Measurements from ENCODE around the gene FAM111A.
"Not testable (repeated sequence)": the region's sequence is repeated elsewhere in the genome, so short reads cannot be mapped to it uniquely, and the experiment has no call there.

FAM111A gene

DNA sequence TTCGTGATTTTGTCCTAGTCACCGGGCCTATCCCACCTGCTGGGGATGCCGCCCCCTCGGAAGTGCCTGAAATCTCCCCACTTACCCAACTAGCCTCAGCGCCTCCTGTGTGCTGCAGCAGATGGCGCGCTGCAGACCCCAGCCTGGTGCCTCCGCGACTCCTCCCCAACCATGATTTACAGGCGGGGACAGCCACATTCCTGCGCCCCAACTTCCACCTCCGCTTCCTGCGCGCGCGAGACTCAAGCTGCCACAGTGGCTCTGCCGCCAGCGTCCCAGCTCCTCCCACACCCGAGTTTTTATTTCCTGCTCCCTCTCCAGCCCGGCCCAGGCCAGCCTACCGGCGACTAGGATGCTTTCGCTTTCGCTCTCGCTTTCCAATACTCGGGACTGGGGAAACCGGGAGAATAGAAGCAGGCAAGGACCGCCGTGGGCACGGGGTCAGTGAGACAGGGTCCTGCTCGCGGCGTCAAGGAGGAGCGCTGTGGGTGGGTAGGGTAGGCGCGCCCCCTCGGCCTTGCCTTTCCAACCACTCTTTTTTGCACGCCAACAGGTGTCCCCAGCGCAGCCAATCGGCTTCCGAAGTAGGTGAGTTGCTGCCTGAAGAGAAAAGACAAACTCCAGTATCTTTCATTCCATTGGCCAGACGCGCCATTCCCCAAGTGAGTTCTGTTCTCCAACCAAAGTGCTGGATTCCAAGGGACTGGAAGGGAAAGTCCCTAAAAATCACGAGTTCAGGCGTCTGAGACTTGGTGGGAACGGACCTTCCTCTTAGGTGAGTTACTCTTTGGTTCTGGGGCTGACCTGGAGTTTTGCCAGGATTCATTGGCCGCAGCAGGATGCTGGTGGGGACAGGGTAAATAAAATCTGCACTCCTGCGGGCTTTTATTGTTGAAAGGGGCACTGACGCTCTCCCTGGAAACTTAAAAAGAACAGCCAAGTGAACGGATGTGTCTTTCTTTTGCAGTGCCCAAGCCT, at the start of gene FAM111A:
Gene FAM111A, plus strand, starts transcription at position 327 of the 978 bp plus-strand sequence. CDS start 6,017 bp downstream, outside the sequence.
- peak; percentile 93 for DNase-seq (ENCODE audit: low read depth)

DNA sequence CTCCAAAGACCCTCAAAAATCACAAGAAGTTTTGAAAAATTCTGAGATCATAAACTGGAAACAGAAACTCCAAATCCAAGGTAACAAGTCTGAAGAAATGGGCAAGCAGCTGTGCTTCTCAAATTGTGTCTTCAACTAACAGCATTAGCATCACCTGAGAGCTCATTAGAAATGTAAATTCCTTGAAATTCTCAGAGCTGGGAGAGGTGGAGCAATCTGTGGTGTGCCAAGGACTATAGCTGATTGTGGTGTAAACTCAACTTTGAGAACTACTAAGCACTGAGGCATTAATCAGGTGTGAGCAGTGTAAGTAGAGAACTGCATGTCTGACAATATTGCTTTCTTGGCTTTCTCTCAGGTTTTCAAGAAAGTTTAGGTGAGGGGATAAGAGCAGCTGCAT, 49.1 kb upstream of the FAM111A start:
- not testable (repeated sequence) for DNase-seq (ENCODE audit: low read depth)

DNA sequence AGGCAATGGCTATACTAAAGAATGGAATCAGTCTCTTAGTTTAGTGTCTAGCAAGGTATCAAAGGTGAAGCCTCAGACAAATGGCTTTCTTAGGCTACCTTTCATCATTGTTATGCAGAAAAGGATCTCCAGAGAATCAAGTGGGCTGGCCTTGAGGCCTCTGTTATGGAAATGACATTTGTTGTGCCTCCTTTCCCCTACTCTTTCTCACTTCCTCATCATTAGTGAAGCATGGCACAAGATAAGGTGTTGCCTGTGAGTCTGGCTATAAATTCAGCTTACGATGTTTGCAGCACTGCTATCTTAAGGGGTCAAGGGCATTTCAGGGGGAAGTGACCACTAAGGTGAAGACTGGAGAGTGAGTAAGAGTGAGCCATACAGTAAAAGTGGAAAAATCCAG, 47.4 kb upstream of the FAM111A start:
- DNase-seq (ENCODE audit: low read depth), result not testable (repeated sequence)

- DNase-seq (ENCODE audit: low read depth), result not testable (repeated sequence)
Observed at GRCh38 chr11:59095972-59096575, 46.6 kb upstream of the FAM111A start.

- DNase-seq (ENCODE audit: low read depth), result peak; percentile 69
Observed at GRCh38 chr11:59097113-59097708, 45.4 kb upstream of the FAM111A start.

GRCh38 chr11:59097938-59098337, 44.7 kb upstream of the FAM111A start:
- not testable (repeated sequence) for DNase-seq (ENCODE audit: low read depth)

DNA sequence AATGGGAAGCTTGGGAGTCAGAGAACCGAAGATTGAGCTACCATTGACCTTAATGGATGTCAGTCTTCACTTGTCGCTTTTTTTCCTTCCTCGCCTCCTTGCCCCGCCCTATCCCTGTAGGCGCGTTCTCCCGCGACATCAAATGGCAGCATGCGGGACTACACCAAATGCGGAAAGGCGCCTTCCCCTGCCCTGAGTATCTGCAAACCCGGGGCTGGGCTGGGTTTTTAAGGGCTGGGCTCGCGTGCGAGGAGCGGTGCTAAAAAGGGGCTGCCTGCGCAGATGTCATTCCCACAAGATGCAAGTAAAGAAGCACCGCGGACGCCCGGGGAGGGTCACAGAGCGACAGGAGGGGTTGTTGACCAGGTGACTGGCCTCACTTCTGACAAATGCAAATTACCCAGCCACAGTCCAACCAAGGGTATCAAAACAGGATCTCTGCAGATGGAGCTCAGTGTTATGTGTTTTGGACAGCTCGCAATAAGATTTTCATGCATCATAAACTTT, 40.3 kb upstream of the FAM111A start:
- DNase-seq (ENCODE audit: low read depth), result peak; percentile 52

DNA sequence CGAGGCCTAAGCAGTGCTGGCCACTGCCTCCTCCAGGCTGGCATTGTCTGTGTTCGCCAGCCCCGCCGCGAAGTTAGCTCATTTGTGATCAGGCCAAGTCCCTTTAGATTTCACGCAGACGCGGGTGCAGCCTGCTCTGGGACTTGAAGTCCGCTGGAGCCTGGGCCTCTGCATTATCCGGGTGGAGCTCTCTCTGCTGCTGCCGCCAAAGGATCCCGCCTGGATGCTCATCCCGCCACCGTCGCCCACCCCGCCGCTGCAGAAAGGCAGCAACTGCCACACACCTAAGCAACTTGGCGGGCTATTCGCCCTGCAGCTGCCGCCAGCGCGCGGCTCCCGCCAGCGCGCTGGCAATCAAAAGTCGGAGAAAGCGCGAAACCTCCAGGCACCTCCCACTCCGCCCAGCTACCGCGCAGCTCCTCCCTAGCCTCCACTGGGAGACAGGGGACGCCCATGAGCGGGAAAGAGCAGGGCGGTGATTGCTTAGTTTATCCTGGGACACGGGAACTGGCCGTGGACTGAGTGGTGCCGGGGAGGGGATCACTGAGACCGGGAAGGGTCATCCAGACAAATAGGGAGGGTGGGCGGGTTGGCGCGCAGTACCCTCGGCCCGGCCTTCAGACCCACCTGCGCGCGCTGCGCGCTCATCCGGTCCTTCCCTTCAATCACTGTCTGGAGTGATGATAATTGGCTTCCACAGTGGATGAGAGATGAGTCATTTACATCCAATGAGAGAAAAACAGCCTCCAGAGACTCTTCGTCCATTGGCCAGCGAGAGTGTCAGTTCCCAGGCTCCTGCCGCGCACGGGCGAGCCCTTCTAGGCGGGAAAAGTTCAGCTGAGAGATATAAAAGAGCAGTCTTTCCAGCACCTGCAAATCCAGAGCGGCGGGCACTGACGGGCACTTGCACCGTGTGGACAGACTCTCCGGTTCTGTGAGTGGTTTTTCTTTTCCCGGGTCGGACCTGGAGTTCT, 36.0 kb upstream of the FAM111A start, which contains the start of gene FAM111B:
Gene FAM111B, plus strand, starts transcription at position 875 of the 974 bp plus-strand sequence. CDS start 2,389 bp downstream, outside the sequence.
- DNase-seq (ENCODE audit: low read depth), result peak; percentile 93

DNA sequence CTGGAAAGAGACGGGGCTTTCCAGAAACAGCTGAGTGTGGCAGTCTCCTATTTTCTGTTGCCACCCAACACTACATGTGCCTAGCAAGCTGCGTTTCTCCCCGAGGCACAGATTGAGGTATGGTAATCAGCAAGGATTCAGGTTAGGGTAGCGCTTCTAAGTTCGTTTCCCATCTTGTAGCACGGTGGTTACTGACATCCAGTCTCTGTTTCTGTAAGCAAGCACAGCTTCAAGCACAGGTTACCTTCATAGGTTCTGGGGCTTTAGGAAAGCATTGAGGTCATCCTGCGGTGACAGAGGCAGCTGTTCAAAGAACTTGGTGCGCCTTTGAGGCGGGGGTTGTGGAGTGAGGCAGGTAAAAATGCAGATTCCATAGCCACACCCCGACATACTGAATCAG, 34.9 kb upstream of the FAM111A start:
- DNase-seq (ENCODE audit: low read depth), result not testable (repeated sequence)

- DNase-seq (ENCODE audit: low read depth), result peak; percentile 43
Observed at GRCh38 chr11:59112494-59112893, 30.2 kb upstream of the FAM111A start.

DNA sequence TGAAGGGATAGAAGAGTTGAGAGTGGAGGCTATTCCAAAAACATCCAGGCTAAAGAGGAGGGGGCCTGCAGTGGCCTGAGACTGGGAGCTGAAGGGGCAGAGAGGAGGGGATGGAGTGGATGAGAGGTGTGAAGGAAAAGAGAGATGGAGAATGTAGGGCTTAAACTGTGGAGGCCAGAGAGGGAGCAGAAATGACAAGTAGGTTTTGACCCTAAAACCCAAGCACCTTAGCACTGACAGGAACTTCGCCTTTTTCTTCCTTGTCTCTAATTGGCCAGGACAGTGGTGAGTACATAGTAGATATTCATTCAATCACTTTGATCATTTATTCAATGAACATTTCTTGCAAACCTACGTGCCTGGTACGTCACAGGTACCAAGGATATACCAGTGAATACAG, 28.3 kb upstream of the FAM111A start:
- no peak for DNase-seq (ENCODE audit: low read depth)

DNA sequence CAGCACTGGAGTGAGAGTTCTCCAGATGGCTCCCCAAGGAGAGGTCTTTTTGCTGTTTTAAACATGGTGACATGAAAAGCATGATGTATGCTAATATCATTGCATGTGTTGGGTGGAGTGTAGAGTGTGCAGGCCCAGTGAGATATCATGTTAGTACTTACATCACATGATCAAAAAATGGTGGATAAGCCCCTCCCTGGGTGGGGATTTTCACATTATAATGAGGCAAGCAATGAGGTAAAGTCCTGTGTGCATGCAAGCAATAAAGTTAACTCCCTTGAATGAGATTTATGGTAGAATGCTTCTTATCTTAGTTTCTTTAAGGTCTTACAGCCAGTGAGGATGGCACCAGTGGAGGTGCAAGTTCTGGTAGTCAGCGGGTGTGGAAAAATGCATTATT, 27.1 kb upstream of the FAM111A start:
- DNase-seq (ENCODE audit: low read depth), result no peak

DNA sequence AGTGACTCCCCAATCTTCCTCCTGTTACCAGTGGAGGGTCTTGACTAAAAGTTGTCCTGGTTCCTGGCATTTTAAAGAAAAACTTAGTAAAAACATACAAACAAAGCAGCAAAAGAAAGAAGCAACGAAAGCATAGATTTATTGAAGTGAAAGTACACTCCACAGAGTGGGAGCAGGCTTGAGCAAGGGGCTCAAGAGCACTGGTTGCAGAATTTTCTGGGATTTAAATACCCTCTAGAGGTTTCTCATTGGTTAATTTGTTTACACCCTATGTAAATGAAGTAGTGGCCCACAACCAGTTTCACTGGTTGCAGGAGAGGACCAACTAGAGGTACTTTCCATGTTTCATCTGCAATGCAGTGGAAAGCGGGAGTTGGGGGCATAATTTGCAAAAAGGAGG, 24.9 kb upstream of the FAM111A start:
- DNase-seq (ENCODE audit: low read depth), result no peak

GRCh38 chr11:59119826-59120225, 22.8 kb upstream of the FAM111A start:
- no peak for DNase-seq (ENCODE audit: low read depth)

- peak; percentile 77 for DNase-seq (ENCODE audit: low read depth)
Observed at GRCh38 chr11:59135648-59136461, 6.8 kb upstream of the FAM111A start.

GRCh38 chr11:59136551-59136950, 6.1 kb upstream of the FAM111A start:
- not testable (repeated sequence) for DNase-seq (ENCODE audit: low read depth)

DNA sequence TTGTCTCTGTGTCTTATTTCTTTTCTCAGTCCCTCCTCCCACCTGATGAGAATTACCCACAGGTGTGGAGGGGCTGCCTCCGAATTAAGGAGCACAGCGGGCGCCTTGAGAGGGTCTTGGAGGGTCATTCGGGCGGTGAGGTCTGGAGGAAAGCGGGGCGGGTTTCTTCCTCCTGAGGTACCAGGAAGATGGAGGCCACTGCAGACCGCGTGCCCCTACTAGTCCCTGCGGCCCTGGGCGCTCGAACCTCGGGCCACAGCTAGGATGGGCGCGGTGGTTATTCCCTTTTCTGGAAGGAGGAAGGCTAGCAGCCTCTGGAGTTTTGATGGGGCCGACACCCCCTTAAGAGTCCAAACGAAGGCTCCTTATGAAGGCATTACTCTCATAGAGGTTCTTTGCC, 5.5 kb upstream of the FAM111A start:
- no peak for DNase-seq (ENCODE audit: low read depth)

GRCh38 chr11:59138643-59139042, 4.0 kb upstream of the FAM111A start:
- no peak for DNase-seq (ENCODE audit: low read depth)

- no peak for DNase-seq (ENCODE audit: low read depth)
Observed at GRCh38 chr11:59141191-59141590, 1.5 kb upstream of the FAM111A start.
